ENCODE results near the gene KIF1A.
"Not testable (repeated sequence)": the region's sequence is repeated elsewhere in the genome, so short reads cannot be mapped to it uniquely, and the experiment has no call there.

KIF1A gene

DNA sequence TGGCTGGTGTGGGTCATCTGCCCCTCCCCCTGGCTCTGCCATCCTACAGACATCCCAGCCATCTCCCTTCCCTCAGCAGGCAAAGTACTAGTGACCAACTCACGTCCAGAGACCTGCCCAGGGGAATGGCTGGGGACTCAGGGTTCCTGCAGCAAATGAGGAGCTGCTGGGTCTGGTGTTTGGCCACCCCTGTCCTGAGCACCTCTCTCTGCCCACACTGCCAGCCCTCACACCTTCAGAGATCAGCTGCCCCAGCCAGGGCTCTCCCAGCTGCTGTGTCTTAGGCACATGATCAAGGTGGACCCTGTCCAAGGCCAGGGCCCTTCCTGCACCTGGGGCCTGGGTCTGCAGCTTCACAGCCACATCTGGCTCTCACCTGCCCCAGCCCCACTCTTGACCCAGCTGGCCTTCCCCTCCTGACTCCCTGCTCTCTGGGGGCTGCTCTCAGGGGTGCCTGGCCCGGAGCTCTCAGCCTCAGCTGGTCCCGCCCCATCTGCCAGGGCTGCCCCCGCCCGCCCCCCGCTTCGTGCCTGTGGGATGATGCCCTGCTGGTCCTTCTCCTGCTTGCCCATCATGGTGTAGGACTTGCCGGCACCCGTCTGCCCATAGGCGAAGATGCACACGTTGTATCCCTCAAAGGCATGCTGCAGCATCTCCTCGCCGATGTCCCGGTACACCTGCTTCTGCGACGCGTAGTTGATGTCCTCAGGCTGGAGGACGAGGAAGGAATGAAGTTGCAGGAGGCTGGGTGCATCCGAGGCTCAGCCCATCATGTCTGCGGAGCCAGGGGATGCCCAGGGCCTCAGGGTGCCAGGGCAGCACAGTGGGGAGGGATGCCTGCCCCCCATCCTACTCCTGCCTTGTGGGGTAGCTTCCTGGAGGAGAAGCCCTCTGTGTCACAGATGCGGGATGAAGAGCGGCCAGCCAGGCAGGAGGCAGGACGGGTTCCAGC is 32.2 kb downstream of the KIF1A start:
- DNase-seq (ENCODE audit: low spot score): no peak

- DNase-seq (ENCODE audit: low spot score): no peak
These were observed 33.1 kb downstream of the KIF1A start for GRCh38 chr2:240786871-240787311.

DNA sequence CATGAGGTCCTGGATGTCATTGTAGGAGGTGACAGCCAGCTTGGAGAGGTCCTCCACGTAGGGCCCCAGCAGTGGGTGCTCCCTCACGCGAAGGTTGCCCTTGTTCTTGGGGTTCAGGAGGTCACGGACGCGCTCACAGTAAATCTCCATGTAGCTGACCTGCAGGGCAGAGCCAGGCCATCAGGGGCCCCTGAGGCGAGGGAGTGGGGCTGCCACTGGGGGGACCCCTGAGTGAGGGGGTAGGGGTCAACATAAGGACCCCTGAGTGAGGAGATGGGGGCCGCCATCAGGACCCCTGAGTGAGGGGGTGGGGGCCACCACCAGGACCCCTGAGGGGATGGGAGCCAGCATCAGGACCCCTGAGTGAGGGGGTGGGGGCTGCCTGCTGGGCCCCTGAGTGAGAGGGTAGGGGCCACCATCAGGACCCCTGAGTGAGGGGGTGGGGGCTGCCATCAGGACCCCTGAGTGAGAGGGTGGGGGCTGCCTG is 33.6 kb downstream of the KIF1A start:
- DNase-seq (ENCODE audit: low spot score): no peak

GRCh38 chr2:240785424-240786335 is 34.3 kb downstream of the KIF1A start:
- DNase-seq (ENCODE audit: low spot score): no peak

GRCh38 chr2:240784629-240785423 is 35.2 kb downstream of the KIF1A start:
- no peak for DNase-seq (ENCODE audit: low spot score)

DNA sequence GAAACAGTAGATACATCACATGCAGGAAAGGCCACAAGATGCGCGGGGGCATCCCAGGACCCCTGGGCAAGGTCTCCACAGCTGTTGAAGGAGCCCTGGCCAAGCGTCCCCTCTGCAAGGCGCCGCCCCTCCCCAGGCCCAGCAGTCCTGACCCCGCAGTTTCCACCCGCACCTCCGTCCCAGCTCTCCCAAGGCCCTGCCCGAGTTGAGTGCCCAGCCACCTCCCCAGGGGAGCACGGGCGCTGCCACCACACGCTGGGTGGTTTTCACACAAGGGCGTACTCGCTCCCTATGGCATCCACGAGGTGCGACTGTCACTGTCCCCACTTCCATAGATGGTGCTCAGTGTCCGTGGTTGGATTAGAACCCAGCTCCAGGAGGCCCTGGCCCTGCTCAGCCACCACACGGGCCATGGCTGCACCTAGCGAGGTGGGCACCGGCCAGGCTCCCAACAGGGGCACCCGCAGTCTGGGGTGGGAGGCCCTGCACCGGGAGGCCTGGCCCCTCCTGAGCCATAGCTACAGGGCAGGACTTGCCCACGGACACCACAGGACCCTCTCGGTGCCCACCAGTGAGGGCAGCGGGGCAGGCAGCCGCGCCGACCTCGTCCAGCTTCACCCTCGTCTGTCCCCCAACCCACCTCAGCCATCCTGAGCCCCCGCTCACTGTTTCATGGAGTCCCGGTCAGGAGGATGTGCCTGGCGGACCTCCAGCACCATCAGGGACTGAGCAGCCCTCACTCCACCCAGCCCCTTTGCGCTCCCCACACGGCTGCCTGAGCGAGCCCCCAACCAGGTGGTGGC is 36.0 kb downstream of the KIF1A start:
- no peak for DNase-seq (ENCODE audit: low spot score)

GRCh38 chr2:240782886-240783818 is 36.9 kb downstream of the KIF1A start:
- no peak for DNase-seq (ENCODE audit: low spot score)

GRCh38 chr2:240782221-240782885 is 37.7 kb downstream of the KIF1A start:
- DNase-seq (ENCODE audit: low spot score): peak; percentile 37

DNA sequence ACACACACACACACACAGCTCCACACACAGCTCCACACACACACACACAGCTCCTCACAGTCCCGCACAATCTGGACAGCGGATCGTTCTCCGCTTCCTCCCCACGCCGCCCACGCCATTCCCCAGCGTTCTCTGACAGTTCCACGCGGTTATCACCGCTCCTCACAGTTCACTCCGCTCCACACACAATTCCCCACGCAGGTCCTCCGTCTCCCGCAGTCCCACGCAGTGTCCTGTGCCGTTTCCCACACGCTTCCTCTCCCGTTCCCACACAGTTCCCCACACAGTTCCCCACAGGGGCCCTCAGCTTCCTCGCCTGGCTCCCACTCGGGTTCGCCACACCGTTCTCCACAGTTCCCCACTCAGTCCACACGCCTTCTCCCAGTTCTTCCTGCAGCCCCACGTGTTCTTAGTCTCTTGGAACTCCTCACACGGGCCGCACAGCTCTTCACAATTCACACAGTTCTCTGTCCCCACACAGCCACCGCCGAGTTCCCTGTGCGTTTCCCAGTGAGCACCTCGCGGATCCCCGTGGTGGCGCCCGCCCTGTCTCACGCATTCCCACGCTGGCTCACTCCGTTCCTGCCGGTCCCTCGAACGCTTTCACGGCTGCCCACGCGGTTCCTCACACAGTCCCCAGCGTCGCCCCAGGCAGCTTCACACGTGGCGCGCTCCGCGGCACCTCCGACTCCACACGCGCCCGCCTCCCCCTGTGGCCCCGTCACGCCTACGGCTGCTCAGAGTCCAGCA is 38.4 kb downstream of the KIF1A start:
- no peak for DNase-seq (ENCODE audit: low spot score)

DNA sequence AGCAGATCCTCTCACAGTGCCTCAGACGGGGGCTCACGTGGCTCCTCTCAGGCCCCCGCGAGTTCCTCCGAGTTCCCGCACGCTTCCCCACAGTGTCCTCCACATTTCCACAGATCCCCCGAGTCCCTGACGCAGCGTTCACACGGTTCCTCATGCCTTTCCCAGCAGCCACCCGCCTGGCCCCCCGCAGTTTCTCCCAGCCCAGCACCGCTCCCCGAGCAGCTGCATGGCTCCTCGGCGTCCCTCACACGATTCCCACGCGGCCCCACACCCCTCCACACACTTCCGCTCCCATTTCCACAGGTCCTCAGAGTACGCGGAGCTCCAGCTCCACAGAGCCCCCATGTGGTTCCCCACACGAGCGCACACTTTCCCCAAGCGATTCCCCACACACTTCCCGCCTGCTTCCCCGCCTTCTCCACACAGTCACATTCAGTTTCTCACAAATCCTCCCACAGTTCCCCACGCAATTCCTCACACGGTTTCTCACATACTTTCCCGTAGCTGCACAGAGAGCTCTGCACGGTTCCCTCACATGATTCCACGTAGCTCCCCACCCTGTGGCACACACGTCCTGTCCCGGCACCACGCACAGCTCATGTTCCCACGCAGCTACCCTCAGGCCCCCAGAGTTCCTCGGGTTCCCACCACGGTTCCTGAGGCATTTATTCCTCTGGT is 39.9 kb downstream of the KIF1A start:
- DNase-seq (ENCODE audit: low spot score): no peak

DNA sequence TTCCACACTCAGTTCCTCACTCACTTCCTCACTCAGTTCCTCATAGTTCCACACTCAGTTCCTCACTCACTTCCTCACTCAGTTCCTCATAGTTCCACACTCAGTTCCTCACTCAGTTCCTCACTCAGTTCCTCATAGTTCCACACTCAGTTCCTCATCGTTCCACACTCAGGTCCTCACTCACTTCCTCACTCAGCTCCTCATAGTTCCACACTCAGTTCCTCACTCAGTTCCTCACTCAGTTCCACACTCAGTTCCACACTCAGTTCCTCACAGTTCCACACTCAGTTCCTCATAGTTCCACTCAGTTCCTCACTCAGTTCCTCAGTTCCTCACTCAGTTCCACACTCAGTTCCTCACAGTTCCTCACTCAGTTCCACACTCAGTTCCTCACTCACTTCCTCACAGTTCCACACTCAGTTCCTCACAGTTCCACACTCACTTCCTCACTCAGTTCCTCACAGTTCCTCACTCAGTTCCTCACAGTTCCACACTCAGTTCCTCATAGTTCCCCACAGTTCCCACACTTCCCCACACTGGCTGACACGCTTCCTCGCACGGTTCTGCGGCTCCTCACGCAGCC is 40.7 kb downstream of the KIF1A start:
- not testable (repeated sequence) for DNase-seq (ENCODE audit: low spot score)

DNA sequence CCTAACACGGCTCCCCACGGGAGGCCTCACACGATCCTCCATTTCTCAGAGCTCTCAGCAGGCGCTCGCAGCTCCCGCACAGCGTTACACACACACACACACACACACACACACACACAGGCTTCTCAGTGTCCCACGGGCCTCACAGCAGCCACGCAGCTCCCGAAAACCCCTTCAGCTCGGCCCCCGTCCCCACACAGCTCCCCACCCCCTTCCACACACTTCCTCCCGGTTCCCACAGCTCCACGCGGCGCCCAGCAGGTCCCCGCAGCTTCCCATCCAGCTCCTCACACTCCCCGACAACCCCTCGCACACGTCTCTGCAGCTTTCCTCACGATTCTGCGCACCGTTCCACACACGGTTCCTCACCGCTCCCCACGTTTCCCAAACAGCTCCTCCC is 41.6 kb downstream of the KIF1A start:
- DNase-seq (ENCODE audit: low spot score): no peak

DNA sequence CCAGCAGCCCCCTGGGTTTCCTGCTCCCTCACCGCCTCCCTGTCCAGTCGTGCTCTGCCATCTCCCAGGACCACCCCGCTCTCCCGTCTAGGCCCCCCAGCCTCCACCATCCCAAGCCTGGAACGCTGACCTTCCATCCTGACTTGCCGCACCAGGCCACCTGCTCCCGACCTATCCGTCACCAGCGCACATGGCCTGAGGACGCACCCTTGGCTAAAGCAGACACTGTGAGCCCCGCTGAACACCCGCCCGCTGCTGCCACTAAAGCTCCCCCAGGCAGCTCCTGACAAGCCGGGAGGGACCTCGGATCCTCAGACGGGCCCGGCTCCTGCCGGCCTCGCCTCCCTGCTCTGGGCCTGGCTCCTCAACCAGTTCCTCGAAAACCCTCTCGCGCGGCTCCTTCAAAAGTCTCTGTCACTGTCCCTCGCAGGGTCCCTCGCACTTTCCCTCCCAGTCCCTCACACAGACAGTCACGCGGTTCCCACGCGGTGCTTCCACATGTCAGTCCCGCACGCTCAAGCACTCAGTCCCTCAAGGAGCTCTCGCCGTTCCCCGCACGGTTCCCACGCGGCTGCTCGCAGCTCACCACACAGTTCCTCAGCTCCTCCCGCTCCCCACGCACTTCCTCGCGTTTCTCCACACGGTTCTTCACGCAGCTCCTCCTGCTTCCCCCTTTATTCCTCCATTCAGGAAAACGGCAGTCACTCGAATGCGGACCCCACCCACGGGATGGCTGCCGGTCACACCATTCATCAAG is 42.4 kb downstream of the KIF1A start:
- no peak for DNase-seq (ENCODE audit: low spot score)

DNA sequence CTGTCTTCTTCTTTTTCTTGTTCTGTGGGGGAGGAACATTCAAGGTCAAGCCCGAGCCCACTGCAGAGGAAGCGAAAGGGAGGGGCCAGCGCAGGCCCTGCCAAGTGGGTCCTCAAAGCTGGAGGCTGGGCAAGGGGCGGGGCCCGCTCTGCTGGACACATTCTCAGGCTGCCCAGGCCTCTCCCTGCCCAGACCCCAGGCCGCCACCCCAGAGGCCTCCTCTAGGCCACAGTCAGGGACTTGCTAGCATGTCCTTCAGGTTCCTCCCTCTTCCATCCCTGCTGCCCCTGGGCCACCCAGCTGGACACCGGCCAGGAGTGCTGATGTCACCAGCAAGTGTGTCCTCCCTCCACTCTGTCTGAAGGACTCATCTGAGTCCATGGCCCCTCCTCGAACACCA is 44.1 kb downstream of the KIF1A start:
- DNase-seq (ENCODE audit: low spot score): no peak

DNA sequence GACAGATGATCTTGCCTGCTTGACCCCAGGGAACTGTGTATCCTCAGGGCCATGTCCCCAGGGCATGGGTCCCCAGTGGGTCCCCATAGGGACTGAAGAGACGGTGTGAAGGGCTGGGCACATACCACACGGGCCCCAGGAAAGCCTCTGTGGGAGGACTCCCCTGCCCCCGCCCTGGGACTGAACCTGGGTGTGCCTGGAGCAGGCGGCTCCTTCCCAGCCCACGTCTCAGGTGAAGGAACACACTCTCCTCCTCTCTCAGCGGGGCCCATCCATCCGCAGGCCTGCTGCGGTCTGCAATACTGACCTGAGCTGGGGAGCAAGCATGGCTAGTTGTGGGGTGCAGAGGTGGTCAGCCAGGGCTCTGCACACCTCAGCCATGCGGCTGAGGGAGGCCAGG is 45.2 kb downstream of the KIF1A start:
- DNase-seq (ENCODE audit: low spot score): no peak

DNA sequence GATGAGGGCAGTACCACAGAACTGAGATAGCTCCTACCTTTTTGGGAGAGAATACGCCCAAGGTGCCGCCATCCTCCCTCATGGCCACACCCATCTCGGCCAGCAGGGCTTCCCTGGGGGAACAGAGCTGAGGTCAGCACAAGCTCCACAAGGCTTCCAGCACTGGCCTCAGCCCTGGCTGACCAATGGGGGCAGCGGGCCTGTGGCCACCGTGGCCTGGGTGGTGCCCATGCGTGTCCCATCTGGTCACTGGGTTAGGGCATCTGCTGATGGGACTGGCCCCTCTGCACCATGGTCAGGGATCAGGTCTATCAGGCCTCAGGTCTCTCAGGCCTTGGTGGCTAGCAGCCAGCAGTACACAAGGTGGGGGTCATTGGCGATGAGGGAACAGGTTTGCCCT is 50.9 kb downstream of the KIF1A start:
- DNase-seq (ENCODE audit: low spot score): no peak

DNA sequence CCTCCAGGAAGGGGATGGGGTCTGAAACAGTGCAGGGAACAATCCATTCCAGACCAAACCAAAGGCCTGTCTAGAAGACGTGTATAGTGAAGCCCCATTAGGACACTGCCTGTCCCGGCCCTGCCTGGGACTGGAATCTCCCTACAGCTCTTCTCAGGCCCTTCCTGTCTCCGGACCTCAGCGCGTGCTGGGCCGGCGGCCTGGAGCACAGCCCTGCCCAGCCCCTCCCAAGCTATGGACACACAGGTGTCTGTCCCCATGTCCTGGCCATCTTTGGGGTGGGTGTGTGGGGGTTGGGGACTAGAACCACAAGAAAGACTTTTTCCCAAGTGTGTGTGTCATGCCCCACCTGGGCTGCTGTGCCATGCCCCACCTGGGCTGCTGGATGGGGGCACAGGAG is 51.8 kb downstream of the KIF1A start:
- no peak for DNase-seq (ENCODE audit: low spot score)
